A549 treated with RU486 at 1 μM for 4 hours (cell line): Measurements from ENCODE around the gene MSL2. TPM values are rescaled to one million over a fixed set of nuclear protein-coding genes. Genes with fewer than 3 reads are reported as not detected.

Experiments
- total RNA-seq: library from RNA; stranded (reverse); fragments of 200-300 nt; extraction: Qiagen RNA extraction; gene quantifications from 5 replicates; pipeline ENCODE4 v1.2.3, GENCODE V29; 2022; ENCODE audit warnings: low read depth

MSL2 gene, protein sequence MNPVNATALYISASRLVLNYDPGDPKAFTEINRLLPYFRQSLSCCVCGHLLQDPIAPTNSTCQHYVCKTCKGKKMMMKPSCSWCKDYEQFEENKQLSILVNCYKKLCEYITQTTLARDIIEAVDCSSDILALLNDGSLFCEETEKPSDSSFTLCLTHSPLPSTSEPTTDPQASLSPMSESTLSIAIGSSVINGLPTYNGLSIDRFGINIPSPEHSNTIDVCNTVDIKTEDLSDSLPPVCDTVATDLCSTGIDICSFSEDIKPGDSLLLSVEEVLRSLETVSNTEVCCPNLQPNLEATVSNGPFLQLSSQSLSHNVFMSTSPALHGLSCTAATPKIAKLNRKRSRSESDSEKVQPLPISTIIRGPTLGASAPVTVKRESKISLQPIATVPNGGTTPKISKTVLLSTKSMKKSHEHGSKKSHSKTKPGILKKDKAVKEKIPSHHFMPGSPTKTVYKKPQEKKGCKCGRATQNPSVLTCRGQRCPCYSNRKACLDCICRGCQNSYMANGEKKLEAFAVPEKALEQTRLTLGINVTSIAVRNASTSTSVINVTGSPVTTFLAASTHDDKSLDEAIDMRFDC
- total RNA-seq = 4.4 to 7.7 TPM (median 7.3 TPM) in 5 replicates

GRCh38 chr3:136196064-136196400, at the start of gene MSL2:
MSL2 (minus strand) TSS chr3:136196335; CDS start chr3:136195113, 1,222 bp downstream.

Other genes starting within 250 kb of the MSL2 start
- 2.3 to 4.5 TPM (median 3.0 TPM) in 5 replicates for gene PPP2R3A, start 230.6 kb downstream of the MSL2 start, total RNA-seq
- gene PCCB, start 54.0 kb upstream of the MSL2 start, total RNA-seq = 26.7 to 32.7 TPM (median 29.1 TPM) in 5 replicates